CD8-positive, alpha-beta memory T cell (primary cell): ENCODE results near the gene KRT40. TPM values are rescaled to one million over a fixed set of nuclear protein-coding genes. Genes with fewer than 3 reads are reported as not detected.

Experiments used
- CTCF ChIA-PET: fragments of 350-600 bp; sonication (Branson Sonifier 250); formaldehyde crosslinking; loops from one replicate; lab custom pipeline; 2021; ENCODE audit warnings: antibody characterized with exemption; lab: Charles Lee
- POLR2A ChIA-PET: fragments of 350-600 bp; sonication (Branson Sonifier 250); formaldehyde crosslinking; loops from one replicate; lab custom pipeline; 2021; ENCODE audit warnings: antibody characterized with exemption; lab: Charles Lee
- DNase-seq, 5 donors: peaks; one replicate each; pipeline versions ENCODE4 v3.0.0 to v3.0.0-alpha.2; 2020 to 2022; ENCODE audit warnings: mixed read lengths in 1 of 5
- H3K27ac ChIP-seq: one replicate; pipeline ENCODE4 v1.7.0; 2013; ENCODE audit warnings: low read depth, mild to moderate bottlenecking, low read length, moderate library complexity
- H3K27me3 ChIP-seq: 2 replicates; pipeline ENCODE4 v1.7.0; 2013; ENCODE audit warnings: low read length, mild to moderate bottlenecking; ENCODE audit not compliant: insufficient read depth, poor library complexity, severe bottlenecking
- H3K36me3 ChIP-seq: 2 replicates; pipeline ENCODE4 v1.7.0; 2013; ENCODE audit warnings: mild to moderate bottlenecking, low read length, moderate library complexity; ENCODE audit not compliant: insufficient read depth
- H3K4me1 ChIP-seq: 2 replicates; pipeline ENCODE4 v1.7.0; 2013; ENCODE audit warnings: mild to moderate bottlenecking, low read length, moderate library complexity; ENCODE audit not compliant: insufficient read depth
- H3K4me3 ChIP-seq: 2 replicates; pipeline ENCODE4 v1.7.0; 2013; ENCODE audit warnings: mild to moderate bottlenecking, low read length
- H3K9me3 ChIP-seq: 2 replicates; pipeline ENCODE4 v1.7.0; 2013; ENCODE audit warnings: mild to moderate bottlenecking, low read length
- H3K27ac Mint-ChIP-seq, 8 donors: one replicate each; pipeline ENCODE4 v1.8.0; 2020 to 2021; ENCODE audit warnings: mixed read lengths in 8 of 8, mild to moderate bottlenecking in 6 of 8, inconsistent platforms in 3 of 8, moderate library complexity in 3 of 8
- H3K27me3 Mint-ChIP-seq, 2 donors: one replicate each; pipeline ENCODE4 v1.8.0; 2020 to 2021; ENCODE audit warnings: mixed read lengths in 2 of 2, mild to moderate bottlenecking in 1 of 2, moderate library complexity in 1 of 2
- H3K36me3 Mint-ChIP-seq, 3 donors: one replicate each; pipeline ENCODE4 v1.8.0; 2020 to 2021; ENCODE audit warnings: mixed read lengths in 3 of 3, inconsistent platforms in 1 of 3, mild to moderate bottlenecking in 1 of 3
- H3K4me1 Mint-ChIP-seq, 3 donors: one replicate each; pipeline ENCODE4 v1.8.0; 2020 to 2021; ENCODE audit warnings: mixed read lengths in 3 of 3, inconsistent platforms in 1 of 3, mild to moderate bottlenecking in 1 of 3
- H3K4me3 Mint-ChIP-seq, 7 donors: one replicate each; pipeline ENCODE4 v1.8.0; 2020 to 2021; ENCODE audit warnings: mixed read lengths in 7 of 7, mild to moderate bottlenecking in 6 of 7, moderate library complexity in 4 of 7, inconsistent platforms in 2 of 7
- H3K9me3 Mint-ChIP-seq, 5 donors: one replicate each; pipeline ENCODE4 v1.8.0; 2020 to 2022; ENCODE audit warnings: mixed read lengths in 5 of 5, mild to moderate bottlenecking in 3 of 5, moderate library complexity in 2 of 5, inconsistent platforms in 1 of 5
- polyA plus RNA-seq: library from polyadenylated mRNA; unstranded; fragments of 300-500 nt; fragmentation: Illumina TruSeq; gene quantifications from one replicate; pipeline ENCODE4 v1.2.3, GENCODE V29; 2021
- total RNA-seq, 2 experiments: library from RNA; stranded (reverse); gene quantifications; one replicate each; pipeline ENCODE4 v1.2.3, GENCODE V29; 2021

The KRT40 gene
- total and polyA plus RNA-seq, 3 experiments from 2014 or later: not detected

DNA sequence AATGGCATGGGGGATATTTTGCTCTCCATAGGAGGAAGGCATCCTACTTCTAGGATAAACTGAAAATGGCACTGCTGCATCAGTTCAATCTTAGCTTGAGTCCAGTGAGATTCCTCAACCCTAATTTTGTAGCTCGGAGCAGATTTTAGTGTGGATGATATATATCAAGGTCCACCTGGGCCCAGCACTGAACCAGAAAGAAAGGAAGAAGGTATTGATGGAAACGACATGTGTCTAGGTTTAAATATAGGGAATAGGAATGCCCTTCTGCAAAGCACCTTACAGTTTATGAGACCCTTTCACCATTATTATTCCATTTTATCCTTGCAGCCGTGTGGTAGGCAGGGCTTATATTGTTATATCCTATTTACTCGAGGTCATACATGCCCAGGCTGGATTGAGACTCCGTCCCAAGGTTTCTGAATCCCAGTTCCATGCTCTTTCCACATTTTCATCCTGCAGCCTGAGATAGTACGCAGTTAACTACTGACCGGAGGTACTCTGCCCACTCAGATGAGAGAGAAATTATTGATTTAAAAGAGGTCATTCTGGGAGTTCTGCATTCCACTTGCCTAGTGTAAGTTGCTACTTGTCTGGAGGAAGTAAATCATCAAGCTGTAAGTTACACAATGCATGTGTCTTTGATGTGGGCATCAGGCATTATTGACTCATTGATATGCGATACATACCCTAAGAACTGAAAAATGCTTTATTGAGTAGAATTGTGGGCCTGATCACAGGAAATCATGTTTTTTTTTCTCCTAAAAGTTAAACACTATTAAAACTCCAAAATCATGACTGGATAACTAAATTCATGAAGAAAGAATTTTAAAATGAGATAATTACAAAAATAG lies 27.5 kb downstream of the KRT40 start:
- Histone ChIP-seq H3K27ac (no peak overlapping the region), H3K4me3 (no peak overlapping the region), H3K36me3 (no peaks in the 10 kb centered on the region), H3K9me3 (no peaks in the 10 kb centered on the region), H3K27me3 (no peaks in the 10 kb centered on the region), H3K4me1 (no peaks in the 10 kb centered on the region)
- Mint-ChIP-seq H3K27ac (no peak overlapping the region), H3K4me1 (no peaks in the 10 kb centered on the region), H3K27me3 (peaks cover 26 to 62% of the 10 kb centered on the region in 2 donors), H3K4me3 (no peak overlapping the region), H3K9me3 (no peaks in the 10 kb centered on the region), H3K36me3 (no peaks in the 10 kb centered on the region)
- no peak for DNase-seq
- ChIA-PET POLR2A (no interaction called here), CTCF (interaction anchor here (0.8 kb wide), 1 partner anchor 10 kb away, joined by 4 read pairs; no protein-coding TSS in a partner anchor)

- Mint-ChIP-seq H3K27ac (no peak overlapping the region), H3K4me3 (no peak overlapping the region), H3K9me3 (no peaks in the 10 kb centered on the region), H3K4me1 (no peaks in the 10 kb centered on the region), H3K27me3 (peaks cover 28 to 66% of the 10 kb centered on the region in 2 donors), H3K36me3 (no peaks in the 10 kb centered on the region)
- Histone ChIP-seq H3K4me3 (no peak overlapping the region), H3K27me3 (peaks cover 8% of the 10 kb centered on the region), H3K27ac (no peak overlapping the region), H3K4me1 (no peaks in the 10 kb centered on the region), H3K36me3 (no peaks in the 10 kb centered on the region), H3K9me3 (no peaks in the 10 kb centered on the region)
- ChIA-PET CTCF (no interaction called here), POLR2A (no interaction called here)
- no peak for DNase-seq
These were observed 30.2 kb downstream of the KRT40 start for GRCh38 chr17:40953881-40954280.

- DNase-seq: no peak
- Mint-ChIP-seq H3K4me3 (no peak overlapping the region), H3K27ac (no peak overlapping the region), H3K4me1 (no peaks in the 10 kb centered on the region), H3K27me3 (peaks cover 38 to 75% of the 10 kb centered on the region in 2 donors), H3K36me3 (no peaks in the 10 kb centered on the region), H3K9me3 (no peaks in the 10 kb centered on the region)
- Histone ChIP-seq H3K4me1 (no peaks in the 10 kb centered on the region), H3K27me3 (peaks cover 11% of the 10 kb centered on the region), H3K36me3 (no peaks in the 10 kb centered on the region), H3K9me3 (no peaks in the 10 kb centered on the region), H3K4me3 (no peak overlapping the region), H3K27ac (no peak overlapping the region)
- ChIA-PET CTCF (no interaction called here), POLR2A (no interaction called here)
These were observed 31.5 kb downstream of the KRT40 start for GRCh38 chr17:40952661-40953060.

DNA sequence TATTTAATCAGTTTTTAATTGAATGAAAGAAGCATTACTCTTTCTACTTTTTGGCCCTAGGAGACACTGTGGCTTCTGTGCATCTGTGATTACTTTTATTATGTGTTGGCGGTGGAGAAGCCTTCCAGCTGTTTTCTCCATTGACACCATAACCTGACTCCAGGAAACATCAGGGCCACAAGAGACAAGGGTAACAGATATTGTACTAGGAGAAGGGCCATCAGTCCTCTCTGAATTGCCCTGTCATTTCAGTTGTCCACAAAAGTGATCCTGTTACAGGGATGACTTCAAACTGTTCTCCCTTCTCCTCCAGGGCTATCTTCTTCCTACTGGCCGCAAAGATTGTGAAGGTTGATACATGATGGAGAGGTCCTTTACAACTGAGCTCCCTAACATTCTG lies 32.0 kb downstream of the KRT40 start:
- ChIA-PET POLR2A (no interaction called here), CTCF (no interaction called here)
- Histone ChIP-seq H3K9me3 (no peaks in the 10 kb centered on the region), H3K36me3 (no peaks in the 10 kb centered on the region), H3K4me1 (no peaks in the 10 kb centered on the region), H3K27me3 (peaks cover 13% of the 10 kb centered on the region), H3K4me3 (no peak overlapping the region), H3K27ac (no peak overlapping the region)
- Mint-ChIP-seq H3K36me3 (no peaks in the 10 kb centered on the region), H3K4me3 (no peak overlapping the region), H3K27me3 (peaks cover 38 to 78% of the 10 kb centered on the region in 2 donors), H3K9me3 (no peaks in the 10 kb centered on the region), H3K4me1 (no peaks in the 10 kb centered on the region), H3K27ac (no peak overlapping the region)
- DNase-seq: no peak

DNA sequence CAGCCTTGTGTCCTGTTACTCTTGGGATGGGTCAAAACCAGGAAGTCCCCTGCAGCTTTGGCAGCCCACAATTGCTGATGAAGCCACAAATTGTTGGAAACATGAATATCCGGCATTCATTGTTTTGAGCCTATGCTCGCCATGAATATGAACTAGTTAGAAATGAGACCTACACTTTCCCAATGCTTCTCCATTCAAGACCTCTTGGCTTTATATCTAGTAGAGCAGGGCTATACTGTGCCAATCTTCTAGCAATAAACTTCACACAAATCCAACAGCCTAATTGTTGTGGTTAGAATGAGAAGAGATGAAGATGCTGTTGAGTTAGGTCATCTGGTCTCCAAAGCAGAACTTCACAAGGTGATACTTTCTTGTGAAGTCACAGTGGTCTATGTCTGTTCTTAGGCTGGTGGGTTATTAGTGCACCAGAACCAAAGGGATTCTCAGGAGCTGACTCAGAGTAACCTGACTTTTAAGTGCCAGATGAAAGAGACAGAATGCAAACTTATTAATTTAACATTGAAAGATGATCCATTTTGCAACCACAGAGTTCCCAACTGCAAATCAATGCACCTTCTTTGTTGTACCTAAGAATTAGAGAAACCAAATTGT lies 33.0 kb downstream of the KRT40 start:
- Histone ChIP-seq H3K9me3 (no peaks in the 10 kb centered on the region), H3K4me1 (no peaks in the 10 kb centered on the region), H3K4me3 (no peak overlapping the region), H3K27ac (no peak overlapping the region), H3K27me3 (peaks cover 21% of the 10 kb centered on the region), H3K36me3 (no peaks in the 10 kb centered on the region)
- POLR2A ChIA-PET: no interaction called here
- Mint-ChIP-seq H3K4me3 (no peak overlapping the region), H3K36me3 (no peaks in the 10 kb centered on the region), H3K9me3 (no peaks in the 10 kb centered on the region), H3K27ac (no peak overlapping the region), H3K27me3 (peaks cover 42 to 80% of the 10 kb centered on the region in 2 donors), H3K4me1 (no peaks in the 10 kb centered on the region)
- no peak for DNase-seq
- CTCF ChIA-PET: no interaction called here

DNA sequence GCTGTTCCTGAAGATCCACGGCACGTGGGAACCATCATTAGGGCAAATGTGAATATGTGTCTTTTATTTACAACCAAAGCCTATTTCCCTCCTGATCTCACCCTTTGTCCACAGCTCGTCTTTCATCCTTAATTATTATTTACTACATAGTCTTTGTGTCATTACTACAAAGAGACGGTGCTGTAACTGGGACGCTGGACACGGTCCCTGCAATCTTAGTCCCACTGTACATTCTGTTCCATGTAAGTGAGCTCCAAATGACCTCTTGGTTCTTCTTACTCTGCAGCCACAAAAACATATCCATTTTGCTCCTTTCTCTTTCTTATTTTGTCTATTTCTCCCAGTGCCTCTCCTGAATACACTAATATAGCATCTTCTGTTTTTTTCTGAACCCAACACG lies 34.0 kb downstream of the KRT40 start:
- no peak for DNase-seq
- Mint-ChIP-seq H3K27me3 (peaks cover 39 to 80% of the 10 kb centered on the region in 2 donors), H3K27ac (no peak overlapping the region), H3K36me3 (no peaks in the 10 kb centered on the region), H3K4me1 (no peaks in the 10 kb centered on the region), H3K4me3 (no peak overlapping the region), H3K9me3 (no peaks in the 10 kb centered on the region)
- Histone ChIP-seq H3K4me3 (no peak overlapping the region), H3K4me1 (no peaks in the 10 kb centered on the region), H3K27me3 (peaks cover 21% of the 10 kb centered on the region), H3K27ac (no peak overlapping the region), H3K9me3 (no peaks in the 10 kb centered on the region), H3K36me3 (no peaks in the 10 kb centered on the region)
- ChIA-PET POLR2A (no interaction called here), CTCF (no interaction called here)

DNA sequence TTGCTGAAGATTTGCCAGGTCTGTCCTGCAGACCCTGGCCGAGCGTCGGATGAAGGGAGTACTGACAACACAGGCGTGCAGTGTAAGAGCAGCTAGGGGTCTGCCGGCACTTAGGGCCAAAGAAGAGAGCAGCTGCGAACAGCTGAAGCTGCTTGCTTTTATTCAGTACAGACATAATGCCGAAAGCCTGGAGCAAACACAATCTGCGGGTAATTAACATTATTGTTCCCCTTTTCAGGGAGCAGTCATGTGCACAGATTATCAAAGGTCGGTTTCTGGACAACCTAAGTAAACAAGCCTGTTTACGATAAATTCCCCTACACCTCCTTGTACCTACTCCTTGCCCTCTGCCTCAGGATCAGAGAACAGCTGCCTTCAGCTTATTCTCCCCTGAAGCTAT lies 34.7 kb downstream of the KRT40 start:
- Mint-ChIP-seq H3K4me1 (no peaks in the 10 kb centered on the region), H3K9me3 (no peaks in the 10 kb centered on the region), H3K27me3 (peaks cover 37 to 80% of the 10 kb centered on the region in 2 donors), H3K27ac (no peak overlapping the region), H3K36me3 (no peaks in the 10 kb centered on the region), H3K4me3 (no peak overlapping the region)
- Histone ChIP-seq H3K27me3 (peaks cover 21% of the 10 kb centered on the region), H3K4me3 (no peak overlapping the region), H3K36me3 (no peaks in the 10 kb centered on the region), H3K9me3 (no peaks in the 10 kb centered on the region), H3K4me1 (no peaks in the 10 kb centered on the region), H3K27ac (no peak overlapping the region)
- ChIA-PET CTCF (interaction anchor here (1.2 kb wide), 1 partner anchor 20 kb away, joined by 3 read pairs; no protein-coding TSS in a partner anchor), POLR2A (no interaction called here)
- DNase-seq: no peak

- Mint-ChIP-seq H3K36me3 (peaks cover 0 to 5% (median 0%) of the 10 kb centered on the region in 3 donors), H3K27me3 (peaks cover 34 to 76% of the 10 kb centered on the region in 2 donors), H3K27ac (no peak overlapping the region), H3K4me3 (no peak overlapping the region), H3K4me1 (no peaks in the 10 kb centered on the region), H3K9me3 (no peaks in the 10 kb centered on the region)
- Histone ChIP-seq H3K27ac (no peak overlapping the region), H3K4me3 (no peak overlapping the region), H3K27me3 (peaks cover 21% of the 10 kb centered on the region), H3K36me3 (no peaks in the 10 kb centered on the region), H3K9me3 (no peaks in the 10 kb centered on the region), H3K4me1 (no peaks in the 10 kb centered on the region)
- ChIA-PET CTCF (interaction anchor here (1.3 kb wide), 1 partner anchor 19 kb away, joined by 3 read pairs; the partner anchor contains the start of gene KRT39), POLR2A (no interaction called here)
- DNase-seq: no peak
These were observed 36.2 kb downstream of the KRT40 start for GRCh38 chr17:40947929-40948328.
